ENCODE results near the gene TRPM1.

Gene TRPM1

DNA sequence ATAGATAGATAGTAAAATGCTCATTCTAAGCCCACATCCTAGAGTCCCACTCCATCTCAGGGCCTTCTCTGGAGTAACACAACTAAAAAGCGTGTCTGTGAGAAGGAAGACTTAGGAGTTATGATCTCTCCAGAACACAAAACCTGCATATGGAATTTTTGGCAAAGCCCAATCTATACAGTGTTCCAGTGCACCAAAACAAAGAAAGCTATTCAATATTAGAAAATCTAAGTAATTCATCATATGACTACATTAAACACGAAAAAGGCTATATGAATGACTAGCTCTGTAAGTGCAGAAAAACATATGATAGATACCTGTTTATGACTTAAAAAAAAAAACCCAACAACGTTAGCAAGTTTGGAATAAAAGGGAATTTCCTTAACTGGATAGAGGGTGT lies 137.8 kb downstream of the TRPM1 start:
- no peak for DNase-seq

DNA sequence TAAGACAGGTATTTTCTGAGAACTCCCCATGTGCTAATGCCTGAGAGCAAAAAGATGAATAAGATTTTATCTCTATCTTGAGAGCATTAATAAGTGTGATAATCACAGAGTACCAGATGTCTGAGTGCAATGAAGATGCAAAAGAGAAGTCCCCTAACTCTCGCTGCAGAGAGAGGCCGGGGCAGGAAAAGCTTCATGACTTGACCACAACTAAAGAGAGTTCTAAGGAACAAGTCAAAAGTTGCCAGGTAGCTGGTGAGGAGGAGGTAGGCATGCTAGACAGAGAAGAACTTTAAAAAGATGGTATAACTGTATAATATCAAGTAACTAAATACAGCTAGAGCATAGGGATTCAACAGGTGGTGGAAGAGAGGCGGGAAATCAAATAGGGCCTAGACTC lies 138.9 kb downstream of the TRPM1 start:
- no peak for DNase-seq

DNA sequence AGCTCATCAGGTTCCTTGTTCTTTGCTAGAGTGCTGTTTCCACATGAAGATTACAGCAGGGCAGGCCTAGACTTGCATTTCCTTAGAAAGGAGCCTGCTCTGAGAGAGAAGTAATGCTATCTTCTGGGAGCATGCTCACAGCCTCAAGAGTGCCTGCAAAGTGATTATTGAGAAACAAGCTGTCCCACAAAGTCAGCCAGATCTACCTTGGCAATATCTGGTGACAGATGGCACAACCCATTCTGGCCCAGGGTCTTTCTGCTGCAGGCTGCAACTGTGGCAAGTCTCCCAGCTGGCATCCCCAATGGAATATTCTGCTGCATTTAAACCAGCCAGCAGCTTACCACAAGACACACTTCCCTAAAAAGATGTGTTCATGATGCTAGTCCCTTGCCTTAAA lies 139.4 kb downstream of the TRPM1 start:
- no peak for DNase-seq

DNA sequence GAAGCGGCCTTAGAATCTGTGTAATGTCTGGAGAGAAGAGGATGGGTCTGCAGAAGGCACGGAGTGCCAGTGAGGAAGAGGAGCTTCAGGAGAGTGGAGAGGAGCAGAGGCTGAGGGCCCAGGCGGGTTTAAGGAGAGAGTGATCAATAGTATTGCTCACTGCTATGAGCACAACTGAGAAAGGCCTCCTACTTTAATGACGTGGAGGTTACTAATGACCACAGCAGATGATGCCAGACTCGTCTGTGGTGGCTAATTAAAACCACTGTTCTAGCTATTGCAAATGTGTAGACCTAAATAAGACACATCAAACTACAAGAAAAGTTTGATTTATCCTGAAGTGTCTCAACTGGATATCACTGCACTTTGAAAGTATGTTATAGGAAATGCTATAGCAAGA lies 143.3 kb downstream of the TRPM1 start:
- DNase-seq = no peak

DNA sequence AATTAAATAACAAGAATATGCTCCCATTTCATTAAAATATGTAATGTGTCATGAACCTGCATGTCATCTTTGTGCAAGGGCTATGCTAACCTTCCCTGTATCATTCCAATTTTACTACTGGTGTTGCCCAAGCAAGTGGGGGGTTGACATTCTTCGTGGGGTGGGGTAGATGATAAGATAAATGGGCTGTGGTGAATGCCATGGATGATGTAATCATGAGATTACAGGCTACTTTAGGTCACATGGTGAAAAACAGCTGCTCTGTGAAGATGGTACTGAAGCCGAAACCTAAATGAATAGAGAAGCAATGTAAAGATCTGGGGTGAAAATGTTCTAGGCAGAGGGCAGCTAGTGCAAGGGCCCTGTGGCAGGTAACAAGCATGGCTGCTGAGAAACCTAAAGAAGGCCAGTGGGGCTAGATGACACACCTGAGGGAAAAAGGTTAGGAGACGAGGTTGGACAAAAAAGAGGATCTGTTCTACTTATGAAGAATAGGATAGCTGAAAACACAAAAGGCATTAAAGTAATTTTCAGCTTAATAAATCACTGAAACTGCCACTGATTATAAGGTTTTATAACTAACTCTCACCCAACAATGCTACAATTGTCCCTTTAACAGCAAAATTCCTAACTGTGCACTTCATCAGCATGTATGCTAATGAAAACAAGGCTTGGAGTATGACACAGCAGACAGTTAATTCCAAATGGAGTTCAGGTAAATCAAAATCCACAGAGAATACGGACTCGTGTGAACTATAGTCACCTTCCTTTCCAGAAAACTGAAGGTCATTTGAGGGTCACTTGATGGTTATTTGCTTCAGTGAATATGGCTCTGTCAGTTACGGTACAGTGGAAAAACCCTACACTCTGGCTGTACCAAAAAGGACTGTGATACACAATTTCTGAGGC lies 145.1 kb downstream of the TRPM1 start:
- peak; percentile 23 for DNase-seq

DNA sequence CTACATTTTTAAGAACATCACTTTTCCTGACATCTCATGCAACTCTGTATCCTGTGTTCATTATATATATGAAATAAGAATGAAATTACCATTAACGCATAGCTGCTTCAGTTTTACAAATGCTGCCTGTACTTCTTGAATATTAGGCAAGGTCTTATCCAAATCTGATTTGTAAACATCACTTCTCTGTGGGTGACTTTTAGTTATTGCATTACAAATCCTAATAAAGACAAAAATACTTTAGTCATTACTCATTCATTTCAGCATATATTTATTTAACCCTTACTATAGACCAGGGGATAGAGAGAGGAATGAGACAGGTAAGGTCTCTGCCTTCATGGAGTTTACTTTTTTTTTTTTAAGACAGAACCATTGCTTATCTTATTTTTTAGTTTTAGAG lies 146.9 kb downstream of the TRPM1 start:
- peak; percentile 12 for DNase-seq

DNA sequence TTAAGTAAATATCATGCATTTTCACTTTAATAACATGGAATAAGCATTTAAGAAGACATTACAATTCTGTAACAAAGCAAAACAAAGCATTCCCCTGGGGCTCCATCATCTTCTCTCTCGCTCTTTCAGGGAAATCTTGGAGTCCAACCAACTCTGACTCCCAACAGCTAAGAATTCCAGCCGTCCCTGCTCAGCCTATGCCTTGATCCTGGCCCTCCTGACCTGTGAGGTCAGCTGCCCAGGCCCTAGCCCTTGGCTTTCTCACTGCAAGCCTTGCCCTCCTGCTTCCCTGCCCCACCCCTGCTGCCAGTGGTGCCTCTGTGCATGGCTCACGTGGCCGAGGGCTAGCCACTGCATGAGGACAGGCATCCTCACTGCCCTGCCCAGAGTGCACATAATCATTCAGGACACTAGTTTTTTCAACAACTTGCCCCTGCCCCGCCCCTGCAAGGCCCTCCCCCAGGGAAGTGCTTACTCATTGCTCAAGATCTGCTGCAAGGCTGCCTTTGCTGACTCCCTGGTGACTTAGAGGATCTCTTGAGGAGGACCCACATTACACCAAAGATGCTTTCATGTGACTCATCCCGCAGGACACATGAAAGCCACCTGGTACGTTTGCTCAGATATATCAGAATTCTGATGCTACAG lies 147.7 kb downstream of the TRPM1 start:
- DNase-seq = peak; percentile 85

DNA sequence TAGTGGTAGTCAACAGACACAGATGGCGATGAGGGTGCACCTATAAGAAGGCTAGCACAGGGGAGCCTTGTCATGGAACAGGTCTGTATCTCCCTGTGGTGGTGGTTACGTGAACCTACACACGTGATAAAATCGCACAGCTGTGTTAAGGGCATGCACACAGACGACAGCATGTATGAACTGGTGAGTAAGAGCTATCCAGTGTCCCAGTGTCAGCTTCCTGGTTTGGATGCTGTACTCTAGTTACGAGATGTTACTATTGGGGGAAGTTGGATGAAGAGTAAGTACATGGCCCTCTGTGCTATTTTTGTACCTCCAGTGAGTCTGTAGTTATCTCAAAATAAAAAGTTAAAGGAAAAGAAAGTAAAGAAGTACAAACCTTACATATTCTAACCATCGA lies 148.3 kb downstream of the TRPM1 start:
- DNase-seq = no peak

Data from fibroblast of skin of scalp (primary cell).